IPS DF 4.7 (cell line): Measurements from ENCODE around the gene ELL2.
"Not testable (repeated sequence)": the region's sequence is repeated elsewhere in the genome, so short reads cannot be mapped to it uniquely, and the experiment has no call there.

ENCODE experiments used
- DNase-seq: peaks from one replicate; pipeline ENCODE4 v3.0.0-alpha.2; 2013; ENCODE audit warnings: low spot score; ENCODE audit errors: extremely low read depth

The ELL2 gene

DNA sequence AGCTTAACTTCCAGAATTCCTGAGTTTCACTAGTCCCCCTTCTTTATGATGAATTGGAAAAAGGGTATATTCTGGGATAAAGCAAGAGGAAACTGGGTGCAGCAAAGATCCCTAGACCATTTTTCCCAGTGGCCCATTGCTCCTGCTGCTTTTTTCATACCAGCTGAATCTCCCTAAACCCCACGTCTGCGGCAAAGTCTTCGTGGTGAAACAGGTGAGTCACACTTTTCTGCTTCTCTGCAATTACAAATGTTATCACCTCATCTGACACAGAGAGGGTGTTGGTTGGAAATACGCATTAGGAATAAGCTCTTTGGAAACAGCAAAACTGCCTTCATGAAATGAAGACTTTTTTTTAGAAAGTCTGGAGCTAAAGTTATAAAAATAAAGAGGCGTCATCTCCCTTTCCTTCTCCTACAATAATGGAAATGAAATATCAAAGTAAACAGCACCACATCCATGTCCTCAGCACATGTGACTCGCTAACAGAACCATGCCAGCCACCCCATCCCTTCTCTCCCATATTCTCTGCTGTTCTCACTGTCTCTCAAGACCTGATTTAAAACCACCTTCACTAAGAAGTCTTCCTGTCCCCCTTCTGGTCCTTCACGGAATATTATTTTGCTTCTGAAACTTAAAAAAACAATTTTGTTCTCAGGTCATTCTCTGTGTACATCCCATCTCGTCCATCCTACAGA, 99.6 kb downstream of the ELL2 start:
- no peak for DNase-seq

DNA sequence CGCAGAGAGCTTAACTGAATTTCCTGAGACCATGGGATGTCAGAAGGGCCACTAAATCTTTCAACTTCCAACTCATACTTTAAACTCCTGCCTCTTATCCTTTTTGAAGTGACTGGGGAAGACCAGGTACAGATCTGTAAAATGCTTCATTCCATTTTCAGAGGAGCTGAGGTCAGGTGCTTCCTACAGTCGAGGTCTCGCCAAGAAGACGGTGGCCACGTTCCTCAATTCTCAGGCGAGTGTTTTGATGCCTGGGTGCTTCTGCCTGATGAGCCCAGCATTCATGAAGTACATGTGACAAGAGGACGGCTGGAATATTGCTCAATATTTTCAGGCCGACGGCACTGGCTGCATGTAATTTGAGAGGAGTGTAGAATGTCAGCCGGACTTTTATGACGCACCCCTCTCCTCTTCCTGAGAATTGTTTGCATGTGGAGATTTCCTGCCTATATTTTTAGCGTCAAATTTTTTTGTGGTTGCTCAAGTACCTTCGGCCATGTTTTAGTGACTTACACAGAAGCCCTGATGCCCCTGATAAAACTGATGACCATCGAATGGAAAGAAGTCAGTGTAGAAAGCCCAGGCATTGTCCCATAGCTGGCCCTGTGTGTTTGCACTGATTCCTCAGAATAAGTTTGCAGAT, 100.3 kb downstream of the ELL2 start:
- DNase-seq, result no peak

DNA sequence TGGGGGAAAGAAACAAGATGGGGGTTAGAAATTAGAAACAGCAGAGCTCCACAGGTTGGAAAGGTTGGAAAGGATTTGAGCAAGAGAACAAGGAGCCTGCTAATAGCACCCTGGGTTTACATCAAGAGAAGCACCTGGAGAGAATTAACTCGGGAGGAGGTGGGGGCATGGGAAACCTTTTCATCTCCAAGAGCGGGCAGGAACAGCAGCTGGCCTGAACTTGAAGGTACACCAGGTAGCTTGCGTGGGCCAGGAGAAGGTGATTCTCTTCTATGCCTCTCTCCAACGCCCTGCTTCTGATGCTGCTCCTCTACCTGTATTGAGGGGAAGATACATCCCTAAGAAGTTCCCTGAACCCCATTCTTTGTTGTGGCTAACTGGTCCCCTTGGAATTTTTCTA, 102.0 kb downstream of the ELL2 start:
- no peak for DNase-seq

DNA sequence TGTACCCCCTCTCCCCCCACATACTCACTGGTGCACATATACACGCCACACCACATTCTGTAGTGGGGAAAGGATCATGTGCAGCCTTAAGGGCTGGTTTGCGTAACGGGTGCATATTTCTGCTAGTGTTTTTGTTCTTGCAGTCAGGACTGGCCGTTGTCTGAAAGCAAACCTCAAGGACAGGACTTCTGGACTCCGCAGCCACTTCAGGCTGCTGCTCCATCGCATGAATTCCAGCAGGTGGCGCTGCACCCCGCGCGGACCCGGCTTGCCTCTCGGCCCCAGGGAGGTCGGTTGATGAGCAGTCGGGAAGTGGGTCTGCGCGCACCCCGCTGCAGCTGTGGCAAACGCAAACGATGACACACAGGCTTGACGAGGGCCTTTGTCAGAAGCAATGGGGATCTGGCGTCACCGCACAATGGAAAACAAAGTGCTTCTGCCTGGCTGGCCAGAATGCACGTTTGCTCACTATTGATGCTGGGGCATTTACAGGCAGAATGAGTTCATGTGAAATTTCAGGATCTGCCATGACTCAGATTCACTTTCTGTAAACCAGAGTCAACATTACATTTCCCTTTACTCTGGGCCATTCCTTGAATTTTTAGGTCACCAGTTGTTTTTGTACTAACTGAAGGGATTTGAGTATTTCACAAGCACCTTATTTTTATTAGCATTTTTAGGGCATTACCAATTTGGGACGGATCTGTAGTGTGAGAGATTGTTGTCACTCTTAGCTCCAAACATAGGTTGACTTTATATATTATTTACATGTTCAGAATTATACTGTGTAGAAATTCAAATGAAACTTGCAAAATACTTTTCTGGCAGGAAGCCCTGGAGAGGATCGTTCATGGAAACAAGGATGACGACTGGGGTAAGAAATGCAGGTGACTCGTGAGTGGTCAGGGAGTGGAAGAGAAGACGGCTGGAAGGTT, 102.7 kb downstream of the ELL2 start:
- DNase-seq, result no peak

DNA sequence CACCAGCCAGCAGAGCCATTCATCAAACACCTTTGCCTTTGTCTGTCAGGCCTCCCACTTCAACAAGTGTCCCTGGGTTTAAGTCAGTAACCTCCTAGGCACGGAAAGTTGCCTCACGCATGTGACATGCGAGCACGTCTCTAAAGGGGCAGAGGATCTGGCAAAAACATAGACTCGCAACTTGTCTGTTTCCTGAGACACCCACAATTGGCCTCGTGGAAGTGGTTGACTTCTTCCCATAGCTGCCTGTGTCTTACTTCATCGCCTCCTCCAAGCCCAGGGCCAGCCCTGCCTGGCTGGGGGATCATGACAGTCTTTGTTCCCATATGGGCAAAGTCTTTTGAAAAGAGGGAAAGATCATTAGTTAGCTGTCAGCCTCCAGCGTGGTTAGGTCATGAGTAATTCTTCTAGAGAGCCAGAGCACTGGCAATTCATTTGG, 103.6 kb downstream of the ELL2 start:
- no peak for DNase-seq

DNA sequence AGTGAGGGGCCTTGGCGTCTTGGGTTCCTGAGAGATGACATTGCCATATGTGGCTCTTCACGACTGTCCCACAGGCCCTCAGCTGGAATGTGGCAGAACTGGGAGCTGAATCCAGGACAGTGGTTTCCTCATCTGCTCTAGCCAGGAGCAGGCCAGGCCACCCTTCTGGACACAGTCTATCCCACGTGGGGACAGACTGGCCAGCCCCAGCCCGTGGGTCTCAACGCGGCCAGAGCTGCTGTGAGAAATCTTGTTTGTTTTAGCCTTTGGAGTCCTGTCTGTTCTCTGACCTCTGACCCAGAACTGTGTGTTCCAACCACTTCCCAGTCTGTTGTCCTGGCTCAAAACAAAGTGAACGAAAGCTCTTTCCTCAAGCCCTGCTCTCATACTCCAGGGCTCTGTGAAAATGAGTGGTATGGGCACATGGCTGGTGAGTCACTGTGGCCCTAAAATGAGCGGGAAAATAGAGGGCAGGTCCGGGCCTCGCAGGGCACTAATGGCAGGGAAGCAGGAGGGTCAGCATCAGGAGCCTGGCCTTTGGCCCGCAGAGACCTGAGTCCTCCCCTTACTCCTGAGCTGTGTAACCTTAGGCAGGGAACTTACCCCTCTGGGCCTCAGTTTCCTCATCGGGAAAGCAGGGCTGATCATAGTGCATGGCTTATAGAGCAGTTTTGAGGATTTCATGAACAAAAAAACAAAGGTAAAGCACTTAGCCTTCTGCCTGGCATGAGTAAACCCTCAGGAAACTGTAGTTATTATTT, 104.3 kb downstream of the ELL2 start:
- DNase-seq, result no peak

DNA sequence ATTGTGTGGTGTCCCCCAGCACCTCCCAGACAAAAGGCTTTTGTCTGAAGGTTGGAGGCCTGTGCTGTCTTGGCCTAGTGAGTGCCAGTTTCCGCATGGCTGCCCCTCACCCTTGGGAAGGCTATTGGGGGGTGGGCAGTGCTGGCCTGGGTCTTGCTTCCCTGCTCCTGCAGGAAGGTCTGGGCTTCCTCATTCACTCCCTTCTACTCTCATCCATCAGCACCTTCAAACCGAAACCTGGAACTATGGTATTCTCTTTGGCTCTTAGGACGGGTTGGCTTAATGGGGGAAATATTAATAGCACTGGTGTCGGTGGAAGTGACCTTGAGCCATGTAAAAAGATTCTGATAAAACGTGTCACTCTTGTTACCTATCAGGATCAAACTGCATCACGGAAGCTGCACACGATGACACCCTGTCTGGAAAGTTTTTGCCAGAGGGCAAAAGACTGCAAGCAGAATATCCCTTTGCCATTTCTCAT, 105.1 kb downstream of the ELL2 start:
- no peak for DNase-seq

DNA sequence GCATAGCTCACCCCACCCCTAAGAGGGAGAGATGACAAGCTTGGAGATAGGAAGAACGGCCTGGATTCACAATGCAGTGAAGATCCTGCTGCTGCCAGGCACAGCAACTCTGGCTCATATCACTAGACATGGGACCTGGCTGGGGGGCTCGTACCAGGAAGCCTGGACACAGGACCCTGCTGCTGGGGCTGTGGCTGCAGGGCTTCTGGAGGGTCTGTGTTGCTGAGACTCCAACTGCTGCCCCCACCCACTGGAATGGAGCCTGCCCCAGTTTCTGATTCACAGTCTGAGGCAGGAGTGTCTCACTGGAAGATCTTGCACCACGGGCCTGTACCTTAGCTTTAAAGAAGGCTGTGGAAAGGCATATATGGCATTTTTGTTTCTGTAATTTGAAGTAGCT, 108.2 kb downstream of the ELL2 start:
- DNase-seq, result no peak

DNA sequence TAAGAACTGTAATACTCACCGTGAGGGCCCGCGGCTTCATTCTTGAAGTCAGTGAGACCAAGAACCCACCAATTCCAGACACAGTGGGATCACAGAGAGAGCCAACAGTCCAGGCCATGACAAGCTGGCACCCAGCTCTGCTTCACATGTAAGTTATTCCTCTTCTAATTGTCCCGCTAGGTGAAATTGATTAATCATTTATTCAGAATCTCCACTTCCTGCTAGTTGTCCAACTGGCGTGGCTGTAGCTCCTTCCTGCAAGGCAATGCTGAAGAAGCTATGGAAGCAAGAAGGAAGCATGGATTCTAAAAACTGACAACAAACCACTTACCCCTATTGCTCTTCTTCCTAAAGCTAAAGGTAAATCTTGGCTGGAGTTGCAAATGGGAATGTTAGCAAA, 109.1 kb downstream of the ELL2 start:
- no peak for DNase-seq

DNA sequence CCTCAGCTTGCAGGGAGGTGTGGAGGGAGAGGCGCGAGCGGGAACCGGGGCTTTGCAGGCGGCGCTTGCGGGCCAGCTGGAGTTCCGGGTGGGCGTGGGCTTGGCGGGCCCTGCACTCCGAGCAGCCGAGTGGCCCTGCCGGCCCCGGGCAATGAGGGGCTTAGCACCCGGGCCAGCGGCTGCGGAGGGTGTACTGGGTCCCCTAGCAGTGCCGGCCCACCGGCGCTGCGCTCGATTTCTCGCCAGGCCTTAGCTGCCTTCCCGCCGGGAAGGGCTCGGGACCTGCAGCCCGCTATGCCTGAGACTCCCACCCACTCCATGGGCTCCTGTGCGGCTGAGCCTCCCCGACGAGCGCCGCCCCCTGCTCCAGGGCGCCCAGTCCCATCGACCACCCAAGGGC, 110.5 kb downstream of the ELL2 start:
- DNase-seq, result not testable (repeated sequence)

DNA sequence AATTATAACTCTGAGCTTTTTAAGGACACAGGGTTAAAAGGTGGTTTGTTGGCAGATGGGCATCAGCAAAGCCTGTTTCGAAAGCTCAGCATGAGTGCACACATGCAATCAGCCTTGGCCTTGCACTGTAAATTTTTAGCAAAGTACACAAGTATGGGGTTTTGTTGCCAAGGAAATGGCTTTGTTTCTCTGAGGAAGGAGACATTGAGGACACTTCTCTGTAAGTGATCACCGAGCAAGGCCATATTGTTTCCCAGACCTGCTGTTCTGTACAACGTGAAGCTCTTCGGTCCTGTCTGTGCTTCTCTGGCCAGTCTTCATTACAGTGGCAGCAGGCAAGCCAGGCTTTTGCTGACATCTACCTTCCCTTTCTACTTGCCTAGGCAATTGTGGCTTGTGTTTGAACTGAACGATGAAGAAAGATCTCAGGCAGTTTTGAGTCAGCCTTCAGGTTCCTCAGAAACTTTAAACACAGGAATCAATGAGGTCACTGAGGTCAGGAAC, 111.2 kb downstream of the ELL2 start:
- DNase-seq, result no peak

DNA sequence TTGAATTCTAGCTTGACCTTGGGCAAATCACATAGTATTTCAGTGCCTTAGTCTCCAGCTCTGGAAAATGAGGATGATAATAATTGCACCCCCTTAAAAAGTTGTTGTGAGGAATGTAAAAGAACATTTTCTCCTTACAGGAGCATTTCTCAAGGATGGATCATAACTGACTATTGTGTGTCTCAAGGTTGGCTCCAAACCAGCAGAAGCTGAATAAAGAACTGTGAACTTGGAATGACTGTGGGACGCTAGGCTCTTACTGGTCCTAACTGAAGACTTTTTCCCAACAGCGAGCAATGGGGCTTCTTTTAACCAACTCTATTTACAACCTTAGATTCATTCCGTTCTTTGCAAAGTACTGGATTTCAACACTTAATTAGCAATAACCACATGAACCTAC, 113.0 kb downstream of the ELL2 start:
- DNase-seq, result no peak

DNA sequence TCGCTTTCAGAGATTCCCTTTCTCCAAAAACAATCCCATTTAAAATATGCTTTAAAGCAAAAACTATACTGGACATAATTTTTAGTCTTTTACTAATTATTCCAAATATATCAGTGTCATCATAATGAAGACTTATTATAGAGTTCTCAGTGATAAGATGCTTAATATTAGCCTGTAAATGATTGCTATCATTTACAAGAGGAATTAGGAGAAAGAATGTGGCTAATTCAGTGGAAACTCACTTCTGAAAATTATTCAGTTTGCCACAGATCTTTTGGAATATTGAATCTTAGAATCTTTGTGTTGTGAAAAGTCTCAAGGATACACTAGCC, 114.4 kb downstream of the ELL2 start:
- no peak for DNase-seq

DNA sequence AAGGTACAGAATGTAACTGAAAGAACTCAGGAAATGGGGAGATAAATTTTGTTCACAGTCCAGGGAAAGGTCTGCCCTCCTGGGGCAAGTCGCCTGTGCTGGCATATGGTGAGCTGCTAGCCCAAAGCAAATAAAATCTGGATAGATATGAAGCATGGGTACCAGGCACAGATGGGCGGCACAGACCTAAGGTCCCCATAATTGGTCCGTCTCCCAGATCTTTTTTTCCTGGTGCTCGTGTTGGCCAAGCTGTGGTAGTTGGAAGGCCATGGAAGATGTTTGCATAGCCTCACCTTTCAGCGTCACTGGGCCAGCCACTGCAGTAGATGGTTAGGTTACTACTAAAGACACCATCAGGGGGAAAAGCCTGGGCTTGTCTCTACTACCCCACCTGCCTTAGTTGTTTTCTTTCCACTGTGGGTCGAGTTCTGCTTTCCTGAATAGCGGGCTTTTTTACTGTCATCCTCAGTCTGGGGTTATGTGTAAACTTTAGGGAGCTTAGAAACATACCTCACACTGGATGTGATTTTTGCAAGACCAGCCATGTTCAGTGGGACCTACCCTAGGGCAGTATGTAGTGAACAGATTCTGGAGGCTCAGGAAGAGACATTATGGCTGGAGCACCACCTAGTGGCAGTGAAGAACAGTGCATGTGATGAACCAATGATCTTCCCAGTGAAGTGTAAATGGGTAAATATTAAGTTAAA, 114.9 kb downstream of the ELL2 start:
- DNase-seq, result no peak

DNA sequence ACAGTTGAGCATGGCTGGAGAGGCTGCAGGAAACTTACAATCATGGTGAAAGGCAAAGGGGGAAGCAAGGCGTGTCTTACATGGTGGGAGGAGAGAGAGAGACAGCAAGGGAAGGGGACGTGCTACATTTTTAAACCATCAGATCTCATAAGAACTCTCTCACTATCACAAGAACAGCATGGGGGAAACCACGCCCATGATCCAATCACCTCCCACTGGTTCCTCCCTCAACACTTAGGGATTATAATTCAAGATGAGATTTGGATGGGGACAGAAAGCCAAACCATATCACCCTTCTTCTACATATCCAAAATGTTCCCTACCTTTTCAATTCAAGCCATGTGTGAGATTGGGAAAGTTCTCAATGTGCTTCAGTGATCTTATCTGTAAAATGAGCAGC, 116.3 kb downstream of the ELL2 start:
- DNase-seq, result no peak

DNA sequence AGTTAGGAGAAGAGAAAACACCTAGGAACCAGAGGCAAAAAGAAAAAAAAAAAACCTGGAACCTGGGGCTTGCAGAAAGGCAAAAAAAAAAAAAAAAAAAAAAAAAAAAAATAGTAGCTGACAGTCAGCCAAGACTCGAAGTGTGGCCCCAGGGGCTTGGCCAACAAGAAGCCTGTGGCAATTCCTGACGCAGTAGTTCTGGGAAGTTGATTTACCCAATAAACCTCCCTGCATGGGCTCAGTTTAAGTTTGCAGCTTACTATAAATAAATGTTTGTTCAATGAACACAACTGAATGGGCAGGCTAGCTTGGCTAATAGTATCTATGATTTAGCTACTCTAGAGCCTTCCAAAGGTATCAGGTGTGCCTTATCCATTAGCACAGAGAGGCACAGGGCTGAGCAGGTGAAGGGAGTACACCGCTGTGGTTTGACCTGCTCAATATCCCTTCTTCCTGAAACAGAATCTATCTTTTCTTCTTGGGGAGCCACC, 117.9 kb downstream of the ELL2 start:
- no peak for DNase-seq

DNA sequence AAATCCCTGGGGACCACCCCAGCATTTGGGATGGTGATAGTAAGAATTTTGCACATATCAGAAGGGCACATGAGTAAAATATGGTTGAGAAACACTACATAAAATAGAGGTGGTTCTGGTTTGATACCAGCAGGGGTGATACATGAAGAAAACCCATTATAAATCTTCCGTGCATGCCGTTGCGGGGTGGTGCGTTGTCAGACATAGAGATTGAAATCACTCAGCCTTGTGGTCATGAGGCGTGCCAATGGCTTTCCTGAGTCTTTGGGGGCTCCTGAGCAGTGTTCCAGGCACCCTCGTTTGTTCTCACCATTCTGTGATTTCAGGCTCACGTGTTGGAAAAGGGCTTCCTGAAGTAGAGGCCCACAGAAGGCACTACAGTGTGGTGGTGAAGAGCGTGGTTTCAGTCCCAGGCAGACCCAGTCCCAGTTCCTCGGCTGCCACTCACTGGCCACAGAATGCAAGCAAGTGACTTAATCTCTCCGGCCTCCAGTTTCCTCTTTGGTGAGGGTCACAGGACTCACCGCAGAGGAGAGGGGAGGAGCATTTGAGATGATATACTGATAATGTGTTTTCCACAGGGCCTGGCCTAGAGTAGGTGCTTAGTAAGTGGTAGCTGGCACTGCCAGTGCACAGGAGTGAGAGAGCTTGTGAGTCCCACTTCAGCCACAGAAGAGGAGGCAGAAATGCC, 118.7 kb downstream of the ELL2 start:
- DNase-seq, result no peak

DNA sequence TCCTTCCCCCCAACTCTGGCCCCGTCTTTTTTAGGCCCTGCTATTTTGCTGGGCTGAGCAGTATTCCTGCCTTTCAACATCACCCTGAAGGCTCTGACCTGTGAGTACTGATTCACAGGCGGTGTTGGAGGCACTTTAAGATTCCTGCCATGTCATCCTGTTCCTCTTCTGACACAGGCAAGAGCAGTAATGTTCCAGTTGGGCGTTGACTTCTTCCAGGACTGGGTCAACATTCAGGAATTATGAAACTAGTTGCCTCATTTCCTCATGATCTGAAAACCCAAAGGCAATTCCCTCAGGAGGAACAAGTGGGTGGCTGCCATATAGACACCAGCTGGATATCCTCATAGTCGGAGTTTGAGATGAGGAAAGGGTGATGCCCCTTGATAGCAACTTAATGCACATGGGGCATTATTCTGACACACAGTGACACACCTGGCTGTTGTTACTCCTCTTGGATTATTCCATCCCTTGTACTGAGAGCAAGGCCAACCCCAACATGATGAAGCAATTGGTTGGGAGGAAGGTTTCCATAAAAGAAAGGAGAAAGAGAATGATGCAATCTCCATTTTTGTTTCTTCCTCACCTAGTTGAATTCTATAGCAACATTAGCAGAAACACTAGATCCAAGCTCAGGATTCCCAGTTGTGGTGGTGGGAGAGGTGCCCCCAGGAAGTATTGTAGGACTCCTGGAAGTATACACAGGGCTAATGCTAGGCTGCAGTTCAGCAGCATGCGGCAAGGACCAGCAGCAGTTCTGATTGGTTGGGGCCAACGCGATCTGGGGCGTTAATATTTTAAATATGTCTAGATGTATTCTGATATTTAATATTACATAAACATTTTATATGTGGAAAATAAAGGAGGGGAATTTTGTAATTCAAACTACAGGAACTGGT, 119.5 kb downstream of the ELL2 start:
- no peak for DNase-seq
